ENCODE data around the gene PALS2.

Gene PALS2, protein sequence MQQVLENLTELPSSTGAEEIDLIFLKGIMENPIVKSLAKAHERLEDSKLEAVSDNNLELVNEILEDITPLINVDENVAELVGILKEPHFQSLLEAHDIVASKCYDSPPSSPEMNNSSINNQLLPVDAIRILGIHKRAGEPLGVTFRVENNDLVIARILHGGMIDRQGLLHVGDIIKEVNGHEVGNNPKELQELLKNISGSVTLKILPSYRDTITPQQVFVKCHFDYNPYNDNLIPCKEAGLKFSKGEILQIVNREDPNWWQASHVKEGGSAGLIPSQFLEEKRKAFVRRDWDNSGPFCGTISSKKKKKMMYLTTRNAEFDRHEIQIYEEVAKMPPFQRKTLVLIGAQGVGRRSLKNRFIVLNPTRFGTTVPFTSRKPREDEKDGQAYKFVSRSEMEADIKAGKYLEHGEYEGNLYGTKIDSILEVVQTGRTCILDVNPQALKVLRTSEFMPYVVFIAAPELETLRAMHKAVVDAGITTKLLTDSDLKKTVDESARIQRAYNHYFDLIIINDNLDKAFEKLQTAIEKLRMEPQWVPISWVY

DNA sequence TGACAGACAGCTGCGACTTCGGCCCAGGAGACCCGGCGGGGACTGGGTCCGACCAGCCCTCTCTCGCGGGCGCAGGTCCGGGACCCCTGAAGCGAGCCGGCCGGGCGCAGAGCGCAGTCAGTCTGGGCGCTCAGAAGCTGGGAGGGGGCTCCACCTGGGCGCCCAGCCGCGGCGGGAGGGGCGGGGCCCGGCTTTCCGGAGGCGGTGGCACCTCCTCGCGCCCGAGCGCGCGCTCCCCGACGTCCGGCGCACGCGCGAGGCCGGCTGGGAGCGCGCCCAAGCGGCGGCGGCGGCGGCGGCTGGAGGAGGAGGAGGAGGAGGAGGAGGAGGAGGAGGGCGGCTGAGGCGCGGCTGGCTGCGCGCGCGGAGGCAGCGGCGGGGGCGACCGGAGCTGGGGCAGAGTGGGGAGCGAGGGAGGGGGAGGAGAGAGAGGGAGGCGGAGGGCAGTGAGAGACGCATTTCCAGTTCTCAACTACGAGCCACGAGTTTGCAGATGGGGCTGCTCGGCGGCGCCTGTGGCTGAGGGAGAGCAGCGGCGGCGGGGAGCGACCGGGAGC lies at the start of gene PALS2:
Gene PALS2 (plus strand): TSS at position 456 of the 557 bp plus-strand sequence. CDS start 50,216 bp downstream, outside the sequence.
- peak; percentile 66 for DNase-seq (ENCODE audit: low read depth)

DNA sequence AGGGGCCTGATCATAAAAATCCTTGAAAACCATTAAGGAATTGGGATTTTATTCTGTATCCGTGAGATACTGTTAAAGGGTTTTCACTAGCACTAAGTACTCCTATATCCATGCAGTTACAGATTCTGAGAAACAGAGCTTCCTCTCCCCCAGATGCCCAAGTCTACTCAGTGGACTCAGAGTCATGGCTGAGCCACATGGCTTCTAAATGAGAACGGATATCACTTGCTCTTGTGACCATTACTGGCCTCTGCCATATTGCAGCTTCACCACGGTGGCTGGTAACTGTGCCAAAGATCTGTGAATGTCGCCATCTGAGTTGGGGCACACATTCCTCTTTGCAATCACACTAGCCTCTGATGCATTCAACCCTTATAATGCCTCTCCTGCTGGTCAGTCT lies 42.0 kb upstream of the PALS2 start:
- DNase-seq (ENCODE audit: low read depth) = no peak

DNA sequence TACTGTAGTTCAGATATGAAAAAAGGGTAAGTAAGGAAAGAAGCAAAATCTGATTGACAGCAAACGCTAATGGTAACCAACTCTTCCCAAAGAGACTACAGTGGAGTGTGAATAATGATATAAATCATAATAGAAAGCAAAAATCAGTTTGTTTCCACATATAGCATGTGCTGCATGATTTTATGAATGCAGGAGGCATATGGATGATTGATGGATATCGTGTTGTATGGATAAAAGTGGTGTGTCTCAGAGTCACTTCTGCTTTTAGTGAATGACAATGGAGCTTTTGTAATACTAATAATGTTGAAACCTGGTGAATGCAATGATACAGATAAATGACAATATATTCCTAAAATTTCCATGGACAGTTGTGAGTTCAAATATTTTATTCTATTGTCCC lies 36.6 kb upstream of the PALS2 start:
- DNase-seq (ENCODE audit: low read depth) = no peak

DNA sequence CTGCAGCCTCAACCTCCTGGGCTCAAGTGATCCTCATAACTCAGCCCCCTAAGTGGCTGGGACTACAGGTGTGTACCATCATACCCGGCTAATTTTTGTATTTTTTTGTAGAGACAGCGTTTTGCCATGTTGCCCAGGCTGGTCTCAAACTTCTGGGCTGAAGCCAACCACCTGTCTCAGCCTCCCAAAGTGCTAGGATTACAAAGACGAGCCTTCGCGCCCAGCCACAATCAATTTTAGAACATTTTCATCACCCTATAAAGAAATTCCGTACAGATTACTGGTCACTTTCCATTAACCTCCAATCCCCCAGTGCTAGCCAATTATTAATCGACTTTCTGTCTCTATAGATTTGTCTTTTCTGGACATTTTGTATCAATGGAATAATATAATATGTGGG lies 32.3 kb upstream of the PALS2 start:
- no peak for DNase-seq (ENCODE audit: low read depth)

DNA sequence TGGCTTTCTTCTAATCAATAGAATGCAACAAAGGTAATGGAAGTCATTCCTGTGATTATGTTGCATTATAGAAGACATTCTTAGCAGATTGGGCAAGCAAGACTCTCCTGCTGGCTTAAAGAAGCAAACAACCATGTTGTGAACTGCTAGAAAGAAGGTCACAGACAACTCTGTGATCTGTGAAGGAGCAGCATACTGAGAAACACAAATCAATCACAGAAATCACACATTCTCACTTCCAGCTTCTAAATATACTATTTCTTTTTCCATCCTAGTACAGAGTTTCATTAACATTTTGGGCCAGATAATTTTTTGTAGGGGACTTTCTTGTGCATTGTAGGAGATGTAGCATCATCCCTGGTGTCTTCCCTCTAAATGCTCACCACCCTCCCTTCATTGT lies 28.0 kb upstream of the PALS2 start:
- DNase-seq (ENCODE audit: low read depth) = no peak

DNA sequence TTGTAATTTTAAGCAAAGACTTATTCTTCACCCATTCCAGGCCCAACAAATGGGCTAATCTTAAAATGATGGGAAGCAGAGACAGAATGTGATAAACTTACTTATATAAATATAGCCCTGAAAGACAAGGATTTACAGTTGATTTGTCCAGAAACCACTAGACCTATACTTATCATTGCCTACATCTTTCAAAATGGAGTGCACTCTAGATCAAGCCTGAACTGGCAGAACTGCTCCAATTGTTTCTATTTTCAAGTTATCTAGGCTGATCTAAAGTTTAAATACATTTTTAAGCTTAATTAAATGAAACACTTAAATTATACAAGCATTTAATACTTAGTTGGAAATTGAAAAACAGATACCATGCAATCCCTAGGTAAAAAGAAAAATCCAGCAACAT lies 24.9 kb upstream of the PALS2 start:
- no peak for DNase-seq (ENCODE audit: low read depth)

DNA sequence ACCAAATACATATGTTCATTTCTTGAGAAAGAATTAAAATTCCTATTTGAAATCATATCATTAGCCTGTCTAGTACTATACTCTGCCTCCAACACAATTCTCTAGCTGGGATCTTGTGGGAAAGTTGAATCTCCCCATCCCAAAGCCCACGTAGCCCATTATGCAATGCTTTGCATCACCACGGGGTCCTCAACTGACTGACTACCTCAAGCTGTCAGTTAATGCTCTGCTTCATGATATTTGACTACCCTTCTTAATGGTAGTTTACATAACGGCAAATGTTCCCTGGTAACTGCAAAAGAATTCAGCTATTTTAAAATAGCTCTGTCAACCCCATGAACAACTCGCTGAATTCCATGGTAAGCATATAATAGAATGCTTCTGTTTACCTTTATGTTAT lies 23.3 kb upstream of the PALS2 start:
- no peak for DNase-seq (ENCODE audit: low read depth)

DNA sequence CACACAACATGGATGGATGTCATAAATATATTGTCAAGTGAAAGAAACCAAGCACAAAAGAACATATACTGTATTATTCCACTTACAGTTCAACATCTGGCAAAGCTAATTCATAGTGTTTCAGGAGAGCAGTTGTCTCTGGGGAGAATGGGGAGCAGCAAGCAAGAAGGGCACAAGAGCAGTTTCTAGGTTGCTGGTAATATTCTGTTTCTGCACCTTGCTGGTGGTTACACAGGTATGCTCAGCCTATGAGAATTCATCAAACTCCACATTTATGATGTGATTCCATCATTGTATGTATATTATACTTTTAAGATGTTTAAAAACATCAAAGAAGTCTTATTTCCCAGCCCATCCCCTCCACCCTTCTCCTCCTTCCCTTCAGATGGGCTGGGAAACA lies 18.1 kb upstream of the PALS2 start:
- DNase-seq (ENCODE audit: low read depth) = no peak

DNA sequence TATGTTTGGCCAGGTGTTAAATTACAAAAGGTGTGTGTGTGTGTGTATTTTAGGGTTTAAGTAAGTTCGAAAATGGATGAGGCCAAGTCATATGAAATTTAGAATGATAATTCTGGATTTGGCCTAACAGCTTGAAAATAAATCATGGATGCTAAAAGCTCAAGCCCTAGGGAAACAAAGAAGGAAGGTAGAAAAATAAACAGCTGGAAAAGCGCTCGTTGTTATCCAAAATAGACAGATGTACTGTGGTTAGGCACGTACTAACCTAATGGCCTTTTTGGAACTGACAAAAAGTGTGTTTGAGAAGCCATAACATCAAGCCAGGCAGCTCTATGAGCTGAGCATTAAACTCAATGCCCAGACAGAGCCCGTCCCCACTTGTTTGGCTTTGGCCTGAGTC lies 17.5 kb upstream of the PALS2 start:
- no peak for DNase-seq (ENCODE audit: low read depth)

DNA sequence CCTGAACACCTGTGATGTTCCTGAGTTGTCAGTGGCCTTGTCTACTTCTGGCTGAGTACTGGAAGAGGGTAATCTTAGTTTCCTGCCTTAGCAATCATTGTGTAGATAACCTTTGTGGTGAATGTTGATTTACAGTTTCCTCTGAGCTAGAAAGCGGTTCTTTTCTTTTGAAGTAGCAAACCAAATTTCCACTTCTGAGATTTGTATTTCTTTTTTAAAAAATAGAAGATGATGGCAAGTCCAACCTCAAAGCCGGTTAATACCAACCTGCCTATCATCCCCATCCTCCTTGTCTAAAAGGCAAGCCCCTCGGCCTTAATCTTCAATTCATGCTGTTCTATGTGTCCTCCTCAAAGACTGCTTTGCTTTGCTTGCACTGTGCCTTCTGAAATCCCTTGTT lies 12.5 kb upstream of the PALS2 start:
- DNase-seq (ENCODE audit: low read depth) = no peak

DNA sequence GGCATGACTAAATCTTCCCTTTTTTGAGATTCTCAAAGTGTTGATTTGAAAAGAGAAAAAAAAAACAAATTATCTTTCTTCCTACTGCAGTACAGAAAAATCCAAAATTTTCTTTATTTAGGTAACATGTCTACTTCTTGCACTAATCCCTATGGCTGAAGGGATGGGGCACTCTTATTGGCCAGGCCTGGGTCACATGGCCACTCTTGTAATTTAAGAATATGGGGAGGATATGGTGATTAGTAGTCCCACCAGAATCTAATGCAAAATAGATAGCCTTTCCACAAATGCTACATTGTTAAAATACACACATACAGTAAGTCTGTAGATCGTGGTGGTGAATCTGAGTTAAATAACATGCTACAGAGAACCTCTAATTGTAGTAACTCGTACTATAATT lies 7.0 kb upstream of the PALS2 start:
- no peak for DNase-seq (ENCODE audit: low read depth)

DNA sequence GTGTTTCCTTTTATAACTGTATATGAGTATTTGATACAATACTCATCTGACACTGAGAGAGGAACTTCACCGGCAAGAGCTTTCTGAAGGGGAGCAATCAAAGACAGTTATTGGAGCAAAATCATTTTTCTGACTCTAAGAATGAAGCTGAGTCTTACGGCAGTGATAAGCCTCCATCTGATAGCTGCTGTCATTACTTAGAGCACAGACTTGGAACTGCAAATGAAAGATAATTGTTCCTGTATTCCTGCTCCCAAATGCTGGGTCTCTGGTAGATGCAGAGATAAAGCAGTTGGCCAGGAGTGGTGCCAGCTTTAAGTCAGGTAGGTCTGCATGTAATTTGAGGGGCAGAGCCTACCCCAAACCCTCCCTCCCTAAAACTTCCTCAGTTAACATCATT lies 2.3 kb upstream of the PALS2 start:
- no peak for DNase-seq (ENCODE audit: low read depth)

DNA sequence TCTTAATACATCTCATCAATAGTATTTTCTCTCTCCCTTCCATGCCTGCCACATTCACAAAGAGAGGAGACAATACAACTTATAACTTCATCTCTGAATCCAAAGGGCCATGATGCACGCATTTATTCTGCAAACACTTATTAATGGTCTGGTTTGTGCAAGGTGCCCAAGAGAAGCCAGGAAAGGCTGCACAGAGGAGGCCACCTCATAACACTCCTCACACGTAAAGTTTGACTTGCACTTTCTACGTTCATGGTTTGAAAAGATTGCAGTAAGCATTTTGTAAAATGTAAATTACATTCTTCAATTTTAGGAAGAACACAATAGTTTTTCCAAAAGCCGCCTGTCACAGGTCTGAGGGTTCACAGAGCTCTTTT lies 1.2 kb upstream of the PALS2 start:
- DNase-seq (ENCODE audit: low read depth) = no peak

DNA sequence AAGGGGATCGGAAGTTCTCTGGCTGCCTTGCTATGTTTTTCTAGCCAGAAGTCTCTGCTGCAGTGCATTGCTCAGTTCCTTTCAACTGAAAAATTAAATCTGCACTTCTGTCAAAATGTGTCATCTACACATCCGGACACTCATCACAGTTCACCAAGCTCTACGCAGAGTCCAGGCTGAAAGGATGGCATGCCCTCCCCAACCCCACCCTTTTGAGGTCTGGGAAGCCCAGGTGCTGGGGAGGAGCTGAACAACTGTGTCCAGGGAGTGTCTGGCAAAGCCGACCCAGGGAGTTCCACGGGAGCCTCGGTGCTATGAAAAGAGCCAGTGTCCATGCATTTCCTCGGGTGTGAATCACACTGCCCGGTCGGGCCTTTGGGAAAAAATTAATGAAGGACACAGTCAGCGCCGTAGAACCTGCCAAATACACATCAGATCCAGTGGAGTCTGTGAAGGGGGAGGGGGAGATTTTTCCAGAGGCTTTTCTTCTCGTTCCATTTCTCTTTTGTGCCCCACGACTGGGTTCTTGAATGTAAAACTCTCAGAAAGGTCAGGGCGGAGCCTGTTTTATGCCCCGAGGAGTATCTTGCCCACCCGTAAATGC lies 757 bp upstream of the PALS2 start:
- no peak for DNase-seq (ENCODE audit: low read depth)

DNA sequence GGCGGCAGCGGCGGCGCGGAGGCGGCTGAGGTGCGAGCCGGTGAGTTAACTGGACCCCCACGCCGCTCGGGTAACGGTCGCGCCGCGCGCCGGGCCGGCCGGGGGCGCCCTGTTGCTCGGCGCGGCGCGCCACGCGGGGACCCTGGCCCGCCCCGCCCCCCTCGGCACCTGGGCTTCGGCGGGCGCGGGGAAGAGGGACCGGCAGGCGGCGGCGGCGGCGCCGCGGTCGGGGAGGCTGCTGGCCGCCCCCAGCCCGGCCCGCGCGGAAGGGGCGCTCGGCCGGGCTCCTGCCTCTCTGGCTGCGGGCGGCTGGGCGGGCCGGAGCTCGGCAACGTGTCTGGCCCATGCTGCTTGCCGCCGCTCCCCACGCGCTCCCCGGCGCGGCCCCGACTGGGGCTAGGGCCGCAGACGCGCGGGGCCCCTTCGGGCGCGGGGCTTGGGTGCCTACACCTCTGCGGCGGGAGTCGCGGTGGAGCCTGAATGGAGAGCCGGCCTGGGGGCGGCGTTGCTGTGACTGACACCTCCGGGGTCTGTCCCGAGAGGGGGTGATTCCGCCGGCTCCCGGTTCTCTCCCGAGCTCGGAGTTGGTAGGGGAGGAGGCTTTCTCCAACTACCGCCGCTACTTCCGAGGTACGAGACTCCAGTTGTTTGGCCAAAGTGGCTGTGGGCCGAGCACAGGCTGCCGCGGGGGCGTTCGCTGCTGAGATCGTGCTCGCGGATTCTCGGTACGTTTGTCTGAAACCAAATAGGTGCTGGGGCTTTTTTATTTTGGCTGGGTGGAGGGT lies 494 bp downstream of the PALS2 start:
- DNase-seq (ENCODE audit: low read depth) = peak; percentile 13

DNA sequence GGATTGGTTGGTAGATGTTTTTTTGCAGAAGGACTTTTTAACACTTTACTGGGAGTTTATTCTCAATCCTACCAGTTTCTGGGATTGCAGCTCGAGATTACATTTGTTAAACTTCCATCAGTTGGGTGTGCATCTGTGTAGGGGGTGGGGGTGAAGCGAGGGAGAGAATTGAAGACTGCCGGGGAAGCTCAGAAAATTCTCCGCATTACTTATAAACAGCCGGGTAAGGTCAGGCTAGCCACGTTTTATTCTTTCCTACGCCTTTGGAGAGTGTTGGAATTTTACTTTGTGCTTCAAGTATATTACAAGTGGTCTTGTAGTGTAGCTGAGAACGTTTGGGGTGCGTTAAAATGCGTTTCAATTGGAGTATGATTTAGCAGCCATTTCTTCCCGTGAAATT lies 1.1 kb downstream of the PALS2 start:
- no peak for DNase-seq (ENCODE audit: low read depth)

DNA sequence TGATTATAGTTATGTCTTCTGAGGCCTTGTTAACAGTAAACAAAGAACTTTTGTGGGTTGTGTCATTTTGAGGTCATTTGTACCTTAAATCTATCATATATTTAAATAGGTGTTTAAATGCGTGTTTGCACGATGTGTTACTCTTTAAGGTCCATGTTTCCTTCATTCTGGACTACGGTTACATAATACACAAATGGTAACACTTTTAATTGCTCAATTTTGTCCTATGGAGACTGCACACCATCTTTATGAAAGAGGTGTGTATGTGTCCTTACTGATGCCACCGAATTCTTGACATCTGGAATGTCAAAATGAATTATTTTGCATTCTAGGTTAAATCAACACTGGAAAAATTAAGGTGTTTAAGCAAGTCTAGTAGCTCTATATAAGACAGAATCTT lies 1.7 kb downstream of the PALS2 start:
- DNase-seq (ENCODE audit: low read depth) = no peak

DNA sequence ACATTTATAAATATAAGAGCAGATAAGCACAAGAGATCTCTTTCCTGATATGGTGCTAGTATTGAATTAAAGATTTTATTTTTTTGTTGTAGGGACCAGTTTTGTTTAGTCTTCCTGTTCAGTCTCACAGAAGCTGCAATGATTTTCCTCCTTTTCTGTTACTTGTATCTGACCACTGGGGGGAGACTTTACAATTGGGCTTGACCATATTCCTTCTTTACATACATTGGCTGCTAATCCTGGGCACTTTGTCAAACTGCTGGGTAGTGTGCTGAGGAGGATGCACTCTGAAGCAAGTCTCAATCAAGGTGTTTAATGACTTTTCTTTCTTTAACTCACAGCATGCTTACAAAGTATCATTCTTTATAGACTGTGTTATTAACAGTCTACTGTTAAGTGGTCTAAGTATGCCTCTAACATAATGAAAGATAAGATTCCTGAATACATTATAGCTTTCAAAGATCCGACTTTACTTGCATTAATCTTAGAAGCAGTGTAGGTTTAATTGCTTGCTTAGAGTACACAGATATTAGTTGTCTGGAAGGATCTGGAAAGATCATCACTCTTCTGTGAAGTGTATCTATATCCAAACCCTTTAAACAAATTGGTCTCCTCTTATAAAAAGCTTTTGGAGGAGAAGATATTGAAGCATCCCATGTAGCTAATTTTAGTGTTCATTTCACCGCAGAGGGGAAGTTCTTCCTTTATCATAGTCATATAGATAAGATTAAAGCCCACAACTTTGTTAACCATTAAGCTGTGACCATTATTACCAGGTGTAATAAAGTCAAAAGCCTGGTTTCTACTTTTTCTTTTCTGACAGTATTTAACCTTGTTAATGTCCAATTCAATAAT lies 3.1 kb downstream of the PALS2 start:
- DNase-seq (ENCODE audit: low read depth) = no peak

DNA sequence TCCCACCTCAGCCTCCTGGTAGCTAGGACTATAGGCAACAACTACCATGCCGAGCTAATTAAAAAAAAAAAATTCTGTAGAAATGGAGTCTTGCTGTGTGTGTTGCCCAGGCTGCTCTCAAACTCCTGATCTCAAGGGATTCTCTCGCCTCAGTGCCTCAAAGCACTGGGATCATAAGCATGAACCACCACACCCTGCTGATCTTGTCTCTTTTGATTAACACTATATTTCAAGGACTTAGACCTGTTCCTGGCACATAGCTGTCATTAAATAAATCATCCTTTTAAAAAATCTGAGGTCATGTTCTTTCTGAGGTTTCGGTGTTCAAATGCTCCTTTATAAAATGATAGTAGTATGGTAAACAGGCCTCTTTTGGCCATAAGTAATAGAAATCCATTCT lies 4.8 kb downstream of the PALS2 start:
- DNase-seq (ENCODE audit: low read depth) = no peak

DNA sequence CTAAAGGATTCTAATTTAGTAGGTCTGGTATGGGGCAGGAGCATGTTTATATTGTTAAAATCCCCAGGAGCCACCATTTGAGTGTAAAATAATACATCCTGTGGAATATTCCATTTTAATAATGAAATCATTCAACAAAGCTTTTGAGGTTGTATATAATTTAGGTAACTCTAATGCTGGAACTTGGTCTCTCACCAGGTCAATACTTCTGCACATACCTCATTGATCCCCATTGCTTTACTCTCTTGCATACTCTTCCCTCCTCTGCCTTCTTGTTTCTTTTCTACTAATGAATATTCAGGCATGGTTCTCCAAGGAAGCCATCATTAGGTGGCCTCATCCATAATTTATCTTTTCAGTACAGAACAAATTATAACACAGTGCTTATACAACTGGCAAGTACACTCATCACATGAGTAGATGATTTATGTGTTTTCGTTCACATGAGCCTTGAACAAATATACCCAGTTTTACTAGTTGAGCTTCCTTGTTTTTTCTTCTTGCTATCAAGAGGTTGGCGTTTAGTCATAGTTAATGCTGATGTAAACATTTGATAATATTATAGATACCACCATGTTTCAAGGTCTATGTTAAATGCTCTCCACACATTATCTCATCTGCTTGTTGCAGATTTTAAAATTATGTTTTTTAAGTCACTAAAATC lies 7.2 kb downstream of the PALS2 start:
- no peak for DNase-seq (ENCODE audit: low read depth)

DNA sequence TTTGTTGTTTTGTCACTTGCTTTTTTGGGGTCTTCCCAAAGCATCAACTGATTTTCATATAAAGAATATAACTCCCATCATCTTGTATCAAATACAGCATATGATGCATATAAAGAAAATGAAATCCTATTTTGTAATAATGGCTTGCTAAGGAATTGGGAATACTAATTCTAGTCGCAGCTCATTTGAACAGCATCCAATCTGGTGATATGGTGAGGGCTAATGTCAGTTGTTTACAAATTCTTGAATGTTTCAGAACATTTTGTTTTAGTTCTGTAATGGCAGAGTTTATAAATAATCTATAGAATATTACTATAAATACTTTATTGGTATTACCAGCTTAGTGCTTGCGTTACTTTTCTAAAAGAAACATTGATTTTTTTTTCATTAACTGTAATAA lies 8.9 kb downstream of the PALS2 start:
- no peak for DNase-seq (ENCODE audit: low read depth)
